Vagina (tissue), 2 donors: ENCODE measurements around the gene PDIA5. TPM values are rescaled to one million over a fixed set of nuclear protein-coding genes. Genes with fewer than 3 reads are reported as not detected.

Source experiments
- DNase-seq, 2 donors: peaks; one replicate each; pipeline ENCODE4 v3.0.0-alpha.2; 2017; ENCODE audit errors: extremely low spot score in 2 of 2
- H3K27ac ChIP-seq: fragments of 200-600 bp; sonication (generic); one replicate; pipeline ENCODE4 v1.5.1; 2019
- H3K27me3 ChIP-seq: fragments of 200-600 bp; sonication (generic); one replicate; pipeline ENCODE4 v1.5.1; 2019
- H3K36me3 ChIP-seq, 2 donors: fragments of 200-600 bp; sonication (generic); one replicate each; pipeline ENCODE4 v1.5.1; 2017 to 2019
- H3K4me1 ChIP-seq: fragments of 200-600 bp; sonication (generic); one replicate; pipeline ENCODE4 v1.5.1; 2019
- H3K4me3 ChIP-seq, 2 donors: fragments of 200-600 bp; sonication (generic); 1 replicate in 1 of 2; 2 replicates in 1 of 2; pipeline ENCODE4 v1.5.1; 2016 to 2019
- H3K9me3 ChIP-seq: fragments of 200-600 bp; sonication (generic); one replicate; pipeline ENCODE4 v1.5.1; 2019
- POLR2A ChIP-seq, 2 donors: fragments of 450-650 bp; IDR thresholded peaks; one replicate each; pipeline ENCODE4 v1.6.1; 2017; ENCODE audit warnings: antibody characterized with exemption in 2 of 2, mild to moderate bottlenecking in 2 of 2, moderate library complexity in 2 of 2
- POLR2AphosphoS5 ChIP-seq, 2 donors: sonication (generic); formaldehyde crosslinking; IDR thresholded peaks; one replicate each; pipeline ENCODE4 v1.9.0; 2017; ENCODE audit warnings: antibody characterized with exemption in 2 of 2, mild to moderate bottlenecking in 2 of 2, low read depth in 1 of 2; ENCODE audit not compliant: insufficient read depth in 1 of 2
- intact Hi-C: fragments of 100-400 bp; cut with DNase I; formaldehyde crosslinking; loops from one replicate; pipeline ENCODE4 v1.15.1; 2023
- total RNA-seq: library from RNA; depleted of rRNA; stranded (reverse); fragments of >200 nt; gene quantifications from one replicate; pipeline ENCODE4 v1.2.3, GENCODE V29; 2016
- TF ChIP-seq, protein P1 (sequence below), 3 experiments: fragments of 450-650 bp in 2 of 3; fragments of 200-600 bp in 1 of 3; sonication (generic) in 1 of 3; IDR thresholded peaks; one replicate each; pipeline ENCODE4 v1.5.1; 2017 to 2019; ENCODE audit warnings: antibody characterized with exemption in 3 of 3, mild to moderate bottlenecking in 2 of 3, moderate library complexity in 2 of 3

The PDIA5 gene
- total RNA-seq, 1 donor from 2014 or later = 18.9 TPM

DNA sequence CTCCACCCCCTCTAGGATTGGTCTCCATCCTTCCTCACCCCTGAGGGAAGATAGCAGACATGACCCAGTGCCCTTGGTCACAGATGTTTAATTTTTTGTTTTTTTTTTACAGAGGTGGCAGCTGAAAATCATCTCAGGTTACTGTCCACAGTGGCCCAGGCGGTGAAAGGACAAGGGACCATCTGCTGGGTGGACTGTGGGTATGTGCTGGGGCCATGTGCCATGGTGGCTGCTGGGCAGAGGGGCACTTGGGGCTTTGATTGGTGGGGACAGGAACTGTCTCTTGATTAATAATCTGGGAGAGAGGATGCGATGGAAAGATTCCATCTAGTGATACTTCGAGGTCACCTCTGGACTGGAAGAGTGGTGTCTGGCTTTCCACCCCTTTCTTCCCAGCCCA is 25.4 kb downstream of the PDIA5 start:
- TF ChIP-seq POLR2A (IDR thresholded peaks at IDR 0.05) (no peak), POLR2AphosphoS5 (IDR thresholded peaks at IDR 0.05; ENCODE audit: insufficient read depth in 1 of 2, low read depth in 1 of 2) (no peak)
- TF ChIP-seq, protein P1, sequence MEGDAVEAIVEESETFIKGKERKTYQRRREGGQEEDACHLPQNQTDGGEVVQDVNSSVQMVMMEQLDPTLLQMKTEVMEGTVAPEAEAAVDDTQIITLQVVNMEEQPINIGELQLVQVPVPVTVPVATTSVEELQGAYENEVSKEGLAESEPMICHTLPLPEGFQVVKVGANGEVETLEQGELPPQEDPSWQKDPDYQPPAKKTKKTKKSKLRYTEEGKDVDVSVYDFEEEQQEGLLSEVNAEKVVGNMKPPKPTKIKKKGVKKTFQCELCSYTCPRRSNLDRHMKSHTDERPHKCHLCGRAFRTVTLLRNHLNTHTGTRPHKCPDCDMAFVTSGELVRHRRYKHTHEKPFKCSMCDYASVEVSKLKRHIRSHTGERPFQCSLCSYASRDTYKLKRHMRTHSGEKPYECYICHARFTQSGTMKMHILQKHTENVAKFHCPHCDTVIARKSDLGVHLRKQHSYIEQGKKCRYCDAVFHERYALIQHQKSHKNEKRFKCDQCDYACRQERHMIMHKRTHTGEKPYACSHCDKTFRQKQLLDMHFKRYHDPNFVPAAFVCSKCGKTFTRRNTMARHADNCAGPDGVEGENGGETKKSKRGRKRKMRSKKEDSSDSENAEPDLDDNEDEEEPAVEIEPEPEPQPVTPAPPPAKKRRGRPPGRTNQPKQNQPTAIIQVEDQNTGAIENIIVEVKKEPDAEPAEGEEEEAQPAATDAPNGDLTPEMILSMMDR (IDR thresholded peaks at IDR 0.05) = no peak
- intact Hi-C loops = no loop called here
- H3K4me3 ChIP-seq = no peak overlapping the region
- DNase-seq = no peak
- H3K36me3 ChIP-seq = peaks cover 0 to 10% of the 10 kb centered on the region in 2 donors
- no peaks in the 10 kb centered on the region for H3K27me3 ChIP-seq
- H3K4me1 ChIP-seq = peaks cover 24% of the 10 kb centered on the region
- no peaks in the 10 kb centered on the region for H3K9me3 ChIP-seq
- H3K27ac ChIP-seq = no peak overlapping the region

DNA sequence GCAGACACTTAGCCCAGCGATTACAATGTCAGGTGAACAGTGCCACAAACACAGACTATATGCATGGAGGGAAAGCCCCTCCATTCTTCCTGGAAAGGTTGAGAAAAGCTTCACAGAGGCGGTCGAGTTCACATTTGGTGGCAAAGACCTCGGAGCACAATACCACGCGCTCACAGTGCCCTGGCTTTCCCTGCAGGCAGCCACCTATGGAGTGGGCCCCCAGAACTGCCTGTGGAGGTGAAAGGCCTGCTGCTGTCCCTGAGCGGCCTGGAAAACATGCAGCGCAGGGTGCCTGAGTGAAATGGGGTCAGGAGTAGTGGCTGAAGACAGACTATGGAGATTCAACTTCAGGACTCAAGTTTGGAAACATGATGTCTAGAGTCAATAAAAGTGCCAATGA is 26.9 kb downstream of the PDIA5 start:
- TF ChIP-seq POLR2AphosphoS5 (IDR thresholded peaks at IDR 0.05; ENCODE audit: insufficient read depth in 1 of 2, low read depth in 1 of 2) = no peak
- no peak for TF ChIP-seq POLR2A (IDR thresholded peaks at IDR 0.05)
- intact Hi-C loops = no loop called here
- H3K36me3 ChIP-seq = peaks cover 0 to 10% of the 10 kb centered on the region in 2 donors
- H3K27me3 ChIP-seq = no peaks in the 10 kb centered on the region
- no peak for DNase-seq
- H3K4me1 ChIP-seq = peaks cover 26% of the 10 kb centered on the region
- H3K27ac ChIP-seq = no peak overlapping the region
- no peak overlapping the region for H3K4me3 ChIP-seq
- H3K9me3 ChIP-seq = no peaks in the 10 kb centered on the region

DNA sequence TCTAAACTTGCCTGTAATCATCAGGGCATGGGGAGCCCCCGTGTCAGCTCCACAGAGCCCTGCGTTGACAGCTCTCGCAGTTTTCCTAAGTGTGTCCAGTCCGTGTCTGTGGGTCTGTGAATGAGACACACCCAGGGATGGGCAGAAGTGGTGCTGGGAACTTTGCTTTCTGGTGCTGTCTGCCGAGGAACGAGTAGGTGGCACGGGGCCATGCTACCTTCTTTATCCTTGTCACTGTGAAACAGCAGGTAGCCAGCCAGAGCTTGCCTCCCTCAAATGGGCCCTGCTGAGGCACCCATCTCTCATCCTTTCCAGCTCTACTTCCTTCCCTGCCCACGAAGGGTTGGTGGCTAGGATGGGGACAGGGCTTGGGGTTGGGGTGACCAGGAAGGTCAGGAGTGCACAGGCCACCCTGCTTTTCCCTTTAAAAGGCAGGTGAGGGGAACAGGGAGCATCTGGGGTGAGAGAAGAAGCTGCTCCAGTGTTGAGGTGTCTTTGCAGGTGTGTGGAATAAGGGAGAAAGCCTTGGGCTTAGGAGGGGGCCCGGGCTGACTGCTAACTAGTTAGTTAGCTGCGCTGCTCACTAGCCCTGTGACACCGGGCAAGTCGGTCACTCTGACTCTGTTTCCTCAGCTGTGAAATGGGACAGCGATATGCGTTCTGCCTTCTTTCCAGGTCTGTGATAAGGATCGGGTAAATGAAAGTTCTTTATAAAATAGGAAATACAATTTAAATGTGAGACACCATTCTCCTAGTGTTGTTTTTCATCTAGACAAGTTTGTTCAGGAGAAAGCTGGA is 27.9 kb downstream of the PDIA5 start:
- TF ChIP-seq POLR2AphosphoS5 (IDR thresholded peaks at IDR 0.05; ENCODE audit: insufficient read depth in 1 of 2, low read depth in 1 of 2) (no peak), POLR2A (IDR thresholded peaks at IDR 0.05) (no peak)
- TF ChIP-seq, protein P1 (IDR thresholded peaks at IDR 0.05) = no peak
- no peak for DNase-seq

DNA sequence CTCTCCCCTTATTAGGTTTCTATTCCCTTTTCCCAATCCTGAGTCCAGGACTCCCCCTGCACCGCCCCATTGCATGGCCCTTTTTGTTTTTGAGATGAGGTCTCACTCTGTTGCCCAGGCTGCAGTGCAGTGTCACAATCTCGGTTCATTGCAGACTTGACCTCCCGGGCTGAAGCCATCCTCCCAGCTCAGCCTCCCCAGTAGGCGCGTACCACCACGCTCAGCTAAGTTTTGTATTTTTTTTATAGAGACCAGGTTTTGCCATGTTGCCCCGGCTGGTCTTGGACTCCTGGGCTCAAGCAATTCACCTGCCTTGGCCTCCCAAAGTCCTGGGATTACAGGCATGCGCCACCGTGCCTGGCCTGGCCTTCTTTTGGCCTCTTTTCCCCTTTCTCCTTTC is 29.3 kb downstream of the PDIA5 start:
- DNase-seq = no peak
- Histone ChIP-seq H3K27ac (no peak overlapping the region), H3K4me3 (no peak overlapping the region), H3K27me3 (no peaks in the 10 kb centered on the region), H3K4me1 (peaks cover 13% of the 10 kb centered on the region), H3K9me3 (no peaks in the 10 kb centered on the region), H3K36me3 (peaks cover 0 to 10% of the 10 kb centered on the region in 2 donors)
- TF ChIP-seq POLR2AphosphoS5 (IDR thresholded peaks at IDR 0.05; ENCODE audit: insufficient read depth in 1 of 2, low read depth in 1 of 2) (no peak), POLR2A (IDR thresholded peaks at IDR 0.05) (no peak)
- TF ChIP-seq, protein P1 (IDR thresholded peaks at IDR 0.05) = no peak
- intact Hi-C loops = no loop called here

More for the DNA sequence above, 27.9 kb downstream of the PDIA5 start:
- Histone ChIP-seq H3K4me3 (no peak overlapping the region), H3K4me1 (peaks cover 18% of the 10 kb centered on the region), H3K9me3 (no peaks in the 10 kb centered on the region), H3K27me3 (no peaks in the 10 kb centered on the region), H3K27ac (no peak overlapping the region), H3K36me3 (peaks cover 0 to 10% of the 10 kb centered on the region in 2 donors)
- intact Hi-C loops = no loop called here

DNA sequence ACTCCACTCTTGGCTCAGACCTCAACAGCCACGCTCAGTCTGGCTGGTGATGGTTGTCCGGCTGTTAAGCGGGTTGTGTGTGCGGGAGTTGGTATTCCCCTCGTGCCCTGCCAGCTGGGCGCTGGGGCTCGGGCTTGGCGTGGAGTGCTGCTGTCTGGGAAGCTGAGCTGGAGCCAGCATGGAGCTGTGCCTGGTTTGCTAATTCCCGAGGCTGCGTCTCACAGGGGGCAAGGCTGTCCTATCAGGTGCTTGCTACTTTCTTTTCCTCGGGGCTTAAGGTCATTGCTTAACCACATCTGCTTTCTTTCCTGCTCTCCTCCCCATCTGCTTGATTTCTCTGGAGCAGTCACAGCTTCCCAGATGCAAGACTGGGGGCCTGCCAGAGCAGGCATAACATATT is 29.9 kb downstream of the PDIA5 start:
- no peak overlapping the region for H3K4me3 ChIP-seq
- DNase-seq = no peak
- intact Hi-C loops = no loop called here
- no peaks in the 10 kb centered on the region for H3K27me3 ChIP-seq
- peaks cover 13% of the 10 kb centered on the region for H3K4me1 ChIP-seq
- TF ChIP-seq POLR2AphosphoS5 (IDR thresholded peaks at IDR 0.05; ENCODE audit: insufficient read depth in 1 of 2, low read depth in 1 of 2) (no peak), POLR2A (IDR thresholded peaks at IDR 0.05) (no peak)
- TF ChIP-seq, protein P1 (IDR thresholded peaks at IDR 0.05) = no peak
- peaks cover 0 to 10% of the 10 kb centered on the region in 2 donors for H3K36me3 ChIP-seq
- H3K27ac ChIP-seq = no peak overlapping the region
- no peaks in the 10 kb centered on the region for H3K9me3 ChIP-seq
